K562 (cell line): Measurements from ENCODE around the gene TCF7. TPM values are rescaled to one million over a fixed set of nuclear protein-coding genes. Genes with fewer than 3 reads are reported as not detected.

Experiments
- ARID2 ChIP-seq: fragments of 450-650 bp; IDR thresholded peaks from 2 replicates; pipeline ENCODE4 v1.6.1; 2017; ENCODE audit warnings: antibody characterized with exemption, mild to moderate bottlenecking
- BDP1 ChIP-seq: IDR thresholded peaks from 3 replicates; pipeline ENCODE4 v1.6.1; 2011; ENCODE audit not compliant: insufficient read length, insufficient read depth
- CC2D1A ChIP-seq: fragments of 450-650 bp; IDR thresholded peaks from 2 replicates; pipeline ENCODE4 v1.6.1; 2017; ENCODE audit warnings: mild to moderate bottlenecking
- CREM ChIP-seq: IDR thresholded peaks from 2 replicates; pipeline ENCODE4 v1.6.1; 2014; ENCODE audit warnings: antibody characterized with exemption, low read depth
- FOXA3 ChIP-seq, 2 experiments: fragments of 450-650 bp in 1 of 2; sonication (generic) in 1 of 2; formaldehyde crosslinking; IDR thresholded peaks in 1 of 2; conservative IDR thresholded peaks in 1 of 2; 2 replicates each; pipeline versions ENCODE4 v1.4.0 to v1.8.0; 2020 to 2022; ENCODE audit warnings: mild to moderate bottlenecking in 2 of 2, missing genetic modification reagents in 1 of 2
- FOXJ3 ChIP-seq: sonication (generic); formaldehyde crosslinking; IDR thresholded peaks from 2 replicates; pipeline ENCODE4 v1.4.0; 2020; ENCODE audit warnings: mild to moderate bottlenecking, missing genetic modification reagents
- MAFF ChIP-seq: IDR thresholded peaks from 2 replicates; pipeline ENCODE4 v1.6.1; 2012; ENCODE audit warnings: low read length, improper control_type of control experiment
- MECOM ChIP-seq: fragments of 250-450 bp; sonication (Bioruptor Pico); IDR thresholded peaks from 2 replicates; pipeline ENCODE4 v1.8.0; 2022; ENCODE audit warnings: inconsistent platforms
- NR2C1 ChIP-seq, 2 experiments: fragments of 450-650 bp; IDR thresholded peaks; 2 replicates each; pipeline ENCODE4 v1.6.1; 2017; ENCODE audit warnings: mild to moderate bottlenecking in 2 of 2, antibody characterized with exemption in 1 of 2, inconsistent platforms in 1 of 2, missing compliant biosample characterization in 1 of 2, missing genetic modification characterization in 1 of 2
- NR2C2 ChIP-seq, 2 experiments: fragments of 200-800 bp in 1 of 2; sonication (Bioruptor generic) in 1 of 2; sonication (generic) in 1 of 2; formaldehyde crosslinking in 1 of 2; IDR thresholded peaks; 2 replicates each; pipeline versions ENCODE4 v1.6.1 to v1.8.0; 2016 to 2022; ENCODE audit warnings: mild to moderate bottlenecking in 1 of 2, missing compliant biosample characterization in 1 of 2, missing genetic modification characterization in 1 of 2, missing genetic modification reagents in 1 of 2
- PHB2 ChIP-seq: fragments of 450-650 bp; IDR thresholded peaks from 2 replicates; pipeline ENCODE4 v1.6.1; 2017; ENCODE audit warnings: low read depth
- RAD21 ChIP-seq, 2 experiments: fragments of 250-450 bp in 1 of 2; fragments of 450-650 bp in 1 of 2; sonication (Bioruptor Pico) in 1 of 2; formaldehyde crosslinking in 1 of 2; IDR thresholded peaks in 1 of 2; conservative IDR thresholded peaks in 1 of 2; 2 replicates each; pipeline versions ENCODE4 v1.4.0 to v1.8.0; 2020 to 2022; ENCODE audit warnings: mild to moderate bottlenecking in 2 of 2, moderate library complexity in 1 of 2
- RCOR1 ChIP-seq, 2 experiments: IDR thresholded peaks; 2 replicates each; pipeline ENCODE4 v1.6.1; 2012; ENCODE audit warnings: low read depth in 2 of 2, low read length in 2 of 2, borderline replicate concordance in 1 of 2, improper control_type of control experiment in 1 of 2
- SMARCC2 ChIP-seq: fragments of 450-650 bp; IDR thresholded peaks from 2 replicates; pipeline ENCODE4 v1.6.1; 2017; ENCODE audit warnings: antibody characterized with exemption, moderate library complexity, mild to moderate bottlenecking, low read depth
- SMC3 ChIP-seq: conservative IDR thresholded peaks from 2 replicates; pipeline ENCODE4 v1.6.1; 2011; ENCODE audit warnings: low read depth, low read length, improper control_type of control experiment; ENCODE audit not compliant: insufficient read depth
- SRSF3 ChIP-seq: fragments of 200-400 bp; formaldehyde crosslinking; IDR thresholded peaks from 2 replicates; pipeline ENCODE4 v1.6.1; 2016; ENCODE audit warnings: mild to moderate bottlenecking, low read length, moderate library complexity; ENCODE audit not compliant: insufficient read depth
- STAG1 ChIP-seq: sonication (generic); formaldehyde crosslinking; IDR thresholded peaks from 2 replicates; pipeline ENCODE4 v1.5.0; 2020; ENCODE audit warnings: missing genetic modification reagents, borderline replicate concordance
- ZFP1 ChIP-seq: fragments of 450-650 bp; formaldehyde crosslinking; IDR thresholded peaks from 2 replicates; pipeline ENCODE4 v1.4.0; 2020; ENCODE audit warnings: mild to moderate bottlenecking, mixed read lengths
- polyA plus RNA-seq, 8 experiments: library from polyadenylated mRNA; depleted of rRNA in 4 of 8; stranded (reverse) in 5 of 8; unstranded in 3 of 8; fragments of >200 nt; fragmentation: Nextera tagmentation in 2 of 8; fragmentation: Illumina TruSeq in 1 of 8; extraction: Ambion mirVana in 2 of 8; extraction: Trizol in 1 of 8; gene quantifications; 2 replicates each; pipeline versions ENCODE4 v1.2.1 to v1.2.3, GENCODE V29; 2011 to 2014; ENCODE audit warnings: inconsistent platforms in 1 of 8, missing spikeins in 1 of 8
- total RNA-seq, 7 experiments: library from RNA; depleted of rRNA in 6 of 7; stranded (reverse); fragments of >200 nt in 6 of 7; fragmentation: Illumina TruSeq in 2 of 7; extraction: Trizol in 2 of 7; gene quantifications; 2 replicates each; pipeline versions ENCODE4 v1.2.1 to v1.2.3, GENCODE V29; 2011 to 2021; ENCODE audit warnings: low replicate concordance in 1 of 7
- TF ChIP-seq, protein P1 (sequence below): fragments of 450-650 bp; formaldehyde crosslinking; IDR thresholded peaks from 2 replicates; pipeline ENCODE4 v1.4.0; 2020; ENCODE audit warnings: mild to moderate bottlenecking, mixed read lengths
- TF ChIP-seq, protein P2 (sequence below): sonication (generic); formaldehyde crosslinking; IDR thresholded peaks from 2 replicates; pipeline ENCODE4 v1.8.0; 2022; ENCODE audit warnings: missing genetic modification reagents, mild to moderate bottlenecking, moderate library complexity, borderline replicate concordance
- TF ChIP-seq, protein P3 (sequence below), 3 experiments: IDR thresholded peaks in 2 of 3; conservative IDR thresholded peaks in 1 of 3; 2 replicates each; pipeline ENCODE4 v1.5.1; 2011 to 2012; ENCODE audit warnings: low read length in 3 of 3, mild to moderate bottlenecking in 3 of 3, control low read depth in 2 of 3, improper control_type of control experiment in 1 of 3, inconsistent platforms in 1 of 3, low read depth in 1 of 3, mixed read lengths in 1 of 3, moderate library complexity in 1 of 3; ENCODE audit not compliant: insufficient read depth in 2 of 3

TCF7 gene
- total and polyA plus RNA-seq, 9 of the 15 experiments (the other 6 are each of a cell fraction or from before 2014, with no cell fraction given) = 1.6 to 14.9 (median 4.2) TPM

DNA sequence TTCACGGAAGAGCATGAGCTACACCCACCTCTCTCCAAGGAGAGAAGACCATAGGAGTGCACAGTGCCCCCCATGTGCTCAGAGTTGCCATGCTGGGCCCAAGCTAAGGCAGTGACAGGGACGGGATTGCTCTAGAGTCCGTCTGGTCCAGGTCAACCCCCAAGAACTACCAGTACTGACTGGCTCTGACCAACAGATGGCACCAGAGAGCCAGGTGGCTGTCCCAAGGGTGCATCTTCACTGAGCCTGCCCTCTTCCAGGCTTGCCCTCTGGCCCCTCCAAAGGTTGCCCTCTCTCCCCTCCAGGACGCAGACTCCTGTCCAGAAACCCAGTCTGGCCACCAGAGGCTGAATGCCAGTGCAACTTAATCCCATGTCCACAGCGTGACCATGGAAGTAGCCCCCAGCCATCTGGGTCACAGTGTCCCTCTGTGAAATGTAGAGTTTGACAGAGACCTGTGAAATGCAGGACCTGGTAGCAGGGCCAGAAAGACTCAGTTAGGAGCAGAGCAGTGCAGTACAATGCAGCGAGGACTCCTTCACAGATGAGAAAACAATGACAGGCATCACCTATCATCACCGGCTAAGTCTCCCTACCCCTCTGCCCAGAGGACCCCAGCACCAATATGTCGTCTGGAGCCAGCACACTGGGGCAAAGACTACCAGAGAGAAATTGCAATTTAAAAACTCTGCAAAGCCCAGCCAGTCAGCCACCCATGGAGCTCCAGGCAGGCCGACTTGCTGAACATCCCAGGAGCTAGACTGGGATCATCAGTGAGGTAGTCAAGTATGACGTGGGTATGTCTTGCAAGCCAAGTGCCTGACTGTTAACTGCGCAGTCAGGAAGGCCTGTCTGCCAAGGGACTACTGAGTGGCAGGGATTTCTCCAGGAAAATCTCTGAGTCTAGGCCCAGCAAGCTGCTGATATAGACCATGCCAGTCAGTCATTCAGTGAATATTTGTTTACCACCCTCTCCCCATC lies 70.0 kb downstream of the TCF7 start (continued):
- TF ChIP-seq RCOR1 (IDR thresholded peaks at IDR 0.05; ENCODE audit: borderline replicate concordance in 1 of 2, low read depth in 2 of 2, low read length in 2 of 2) (0 out of 4 replicates have a peak, but pooled peaks of 1 of the 2 experiments have one; percentile 39), SMC3 (peak; percentile 83), PHB2 (no peak), ZFP1 (CRISPR knock-in tag) (no peak), ARID2 (0 out of 2 replicates have a peak, but pooled peaks have one; percentile 19), SMARCC2 (no peak), CC2D1A (0 out of 2 replicates have a peak, but pooled peaks have one; percentile 52), BDP1 (no peak), CREM (peak; percentile 57), NR2C2 (CRISPR knock-in tag; IDR thresholded peaks at IDR 0.05) (no peak), NR2C2 (tag; IDR thresholded peaks at IDR 0.05) (peak; percentile 50; the same call in 1 of the 2 replicates), FOXA3 (CRISPR knock-in tag; conservative IDR thresholded peaks at IDR 0.05 in 1 of 2, IDR thresholded peaks at IDR 0.05 in 1 of 2) (0 out of 4 replicates have a peak, but pooled peaks of 1 of the 2 experiments have one; percentile 31), FOXJ3 (CRISPR knock-in tag) (no peak), MECOM (CRISPR knock-in tag) (0 out of 2 replicates have a peak, but pooled peaks have one; percentile 54), RAD21 (CRISPR knock-in tag; conservative IDR thresholded peaks at IDR 0.05 in 1 of 2, IDR thresholded peaks at IDR 0.05 in 1 of 2) (peak; percentile 89 to 98), MAFF (no peak), STAG1 (peak; percentile 82; the same call in 1 of the 2 replicates), NR2C1 (IDR thresholded peaks at IDR 0.05) (0 out of 2 replicates have a peak, but pooled peaks have one; percentile 35), NR2C1 (tag; IDR thresholded peaks at IDR 0.05) (no peak), SRSF3 (no peak)
- TF ChIP-seq, protein P1, sequence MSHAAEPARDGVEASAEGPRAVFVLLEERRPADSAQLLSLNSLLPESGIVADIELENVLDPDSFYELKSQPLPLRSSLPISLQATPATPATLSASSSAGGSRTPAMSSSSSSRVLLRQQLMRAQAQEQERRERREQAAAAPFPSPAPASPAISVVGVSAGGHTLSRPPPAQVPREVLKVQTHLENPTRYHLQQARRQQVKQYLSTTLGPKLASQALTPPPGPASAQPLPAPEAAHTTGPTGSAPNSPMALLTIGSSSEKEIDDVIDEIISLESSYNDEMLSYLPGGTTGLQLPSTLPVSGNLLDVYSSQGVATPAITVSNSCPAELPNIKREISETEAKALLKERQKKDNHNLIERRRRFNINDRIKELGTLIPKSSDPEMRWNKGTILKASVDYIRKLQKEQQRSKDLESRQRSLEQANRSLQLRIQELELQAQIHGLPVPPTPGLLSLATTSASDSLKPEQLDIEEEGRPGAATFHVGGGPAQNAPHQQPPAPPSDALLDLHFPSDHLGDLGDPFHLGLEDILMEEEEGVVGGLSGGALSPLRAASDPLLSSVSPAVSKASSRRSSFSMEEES (CRISPR knock-in tag) = no peak
- TF ChIP-seq, protein P2, sequence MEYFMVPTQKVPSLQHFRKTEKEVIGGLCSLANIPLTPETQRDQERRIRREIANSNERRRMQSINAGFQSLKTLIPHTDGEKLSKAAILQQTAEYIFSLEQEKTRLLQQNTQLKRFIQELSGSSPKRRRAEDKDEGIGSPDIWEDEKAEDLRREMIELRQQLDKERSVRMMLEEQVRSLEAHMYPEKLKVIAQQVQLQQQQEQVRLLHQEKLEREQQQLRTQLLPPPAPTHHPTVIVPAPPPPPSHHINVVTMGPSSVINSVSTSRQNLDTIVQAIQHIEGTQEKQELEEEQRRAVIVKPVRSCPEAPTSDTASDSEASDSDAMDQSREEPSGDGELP (CRISPR knock-in tag) = peak; percentile 50; the same call in 1 of the 2 replicates
- TF ChIP-seq, protein P3, sequence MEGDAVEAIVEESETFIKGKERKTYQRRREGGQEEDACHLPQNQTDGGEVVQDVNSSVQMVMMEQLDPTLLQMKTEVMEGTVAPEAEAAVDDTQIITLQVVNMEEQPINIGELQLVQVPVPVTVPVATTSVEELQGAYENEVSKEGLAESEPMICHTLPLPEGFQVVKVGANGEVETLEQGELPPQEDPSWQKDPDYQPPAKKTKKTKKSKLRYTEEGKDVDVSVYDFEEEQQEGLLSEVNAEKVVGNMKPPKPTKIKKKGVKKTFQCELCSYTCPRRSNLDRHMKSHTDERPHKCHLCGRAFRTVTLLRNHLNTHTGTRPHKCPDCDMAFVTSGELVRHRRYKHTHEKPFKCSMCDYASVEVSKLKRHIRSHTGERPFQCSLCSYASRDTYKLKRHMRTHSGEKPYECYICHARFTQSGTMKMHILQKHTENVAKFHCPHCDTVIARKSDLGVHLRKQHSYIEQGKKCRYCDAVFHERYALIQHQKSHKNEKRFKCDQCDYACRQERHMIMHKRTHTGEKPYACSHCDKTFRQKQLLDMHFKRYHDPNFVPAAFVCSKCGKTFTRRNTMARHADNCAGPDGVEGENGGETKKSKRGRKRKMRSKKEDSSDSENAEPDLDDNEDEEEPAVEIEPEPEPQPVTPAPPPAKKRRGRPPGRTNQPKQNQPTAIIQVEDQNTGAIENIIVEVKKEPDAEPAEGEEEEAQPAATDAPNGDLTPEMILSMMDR (IDR thresholded peaks at IDR 0.05 in 2 of 3, conservative IDR thresholded peaks at IDR 0.05 in 1 of 3; ENCODE audit: insufficient read depth in 2 of 3, low read depth in 1 of 3, low read length in 3 of 3) = peak; percentile 89 to 92 (median 90)
